OCI-LY7 (cell line): ENCODE measurements around the gene ARHGAP45. TPM values are rescaled to one million over a fixed set of nuclear protein-coding genes. Genes with fewer than 3 reads are reported as not detected.
A peak's percentile ranks its signal among the peaks of the same experiment; 100 is the strongest.
"Not testable (repeated sequence)": the region's sequence is repeated elsewhere in the genome, so short reads cannot be mapped to it uniquely, and the experiment has no call there.

Experiments used
- BruUV-seq: library from RNA; stranded (reverse); fragments of 400-500 nt; replicated peaks from 2 replicates; lab custom pipeline; 2021; lab: Mats Ljungman, UMichigan
- CTCF ChIA-PET: fragments of 300-600 bp; sonication (Branson Sonifier 250); formaldehyde crosslinking; loops from one replicate; lab custom pipeline; 2022; ENCODE audit warnings: antibody characterized with exemption; ENCODE audit not compliant: unreplicated experiment; lab: Charles Lee
- POLR2A ChIA-PET: fragments of 300-600 bp; sonication (Branson Sonifier 250); formaldehyde crosslinking; loops from one replicate; lab custom pipeline; 2022; ENCODE audit warnings: antibody characterized with exemption; lab: Charles Lee
- DNase-seq: peaks from one replicate; pipeline ENCODE4 v3.0.0-alpha.2; 2015; ENCODE audit warnings: low spot score
- H2AFZ ChIP-seq: fragments of 200-600 bp; sonication (generic), shearing (Covaris generic); 2 replicates; pipeline ENCODE4 v1.6.1; 2014; ENCODE audit warnings: mild to moderate bottlenecking, antibody characterized with exemption, low read length, moderate library complexity
- H3K27ac ChIP-seq: fragments of 200-600 bp; sonication (generic); 2 replicates; pipeline ENCODE4 v1.5.1; 2014; ENCODE audit warnings: mixed run types, low read depth, mild to moderate bottlenecking, moderate library complexity, low read length, inconsistent platforms; ENCODE audit not compliant: poor library complexity, severe bottlenecking
- H3K36me3 ChIP-seq: fragments of 200-600 bp; sonication (generic); 2 replicates; pipeline ENCODE4 v1.6.1; 2014; ENCODE audit warnings: mild to moderate bottlenecking, antibody characterized with exemption, low read length, moderate library complexity, mixed read lengths; ENCODE audit not compliant: insufficient read depth
- H3K4me1 ChIP-seq: fragments of 200-600 bp; sonication (generic); 2 replicates; pipeline ENCODE4 v1.5.1; 2014; ENCODE audit warnings: mild to moderate bottlenecking, low read length; ENCODE audit not compliant: insufficient read depth, poor library complexity, severe bottlenecking
- H3K4me2 ChIP-seq: fragments of 200-600 bp; sonication (generic); 2 replicates; pipeline ENCODE4 v1.6.1; 2014; ENCODE audit warnings: mild to moderate bottlenecking, low read length
- H3K4me3 ChIP-seq: fragments of 200-600 bp; sonication (generic); 2 replicates; pipeline ENCODE4 v1.5.1; 2014; ENCODE audit warnings: mild to moderate bottlenecking, low read depth, low read length; ENCODE audit not compliant: poor library complexity, severe bottlenecking
- H3K79me2 ChIP-seq: fragments of 200-600 bp; sonication (generic); 2 replicates; pipeline ENCODE4 v1.6.1; 2016; ENCODE audit warnings: low read depth, mild to moderate bottlenecking, low read length, moderate library complexity, mixed read lengths; ENCODE audit not compliant: insufficient read depth
- H3K9me2 ChIP-seq: fragments of 200-600 bp; sonication (generic); 2 replicates; pipeline ENCODE4 v1.6.1; 2016; ENCODE audit warnings: mild to moderate bottlenecking, low read length, mixed read lengths; ENCODE audit not compliant: insufficient read depth
- H3K9me3 ChIP-seq: fragments of 200-600 bp; sonication (generic); 2 replicates; pipeline ENCODE4 v1.6.1; 2014; ENCODE audit warnings: mild to moderate bottlenecking, mixed run types, low read length, mixed read lengths
- H4K20me1 ChIP-seq: fragments of 200-600 bp; sonication (generic); 2 replicates; pipeline ENCODE4 v1.6.1; 2014; ENCODE audit warnings: mild to moderate bottlenecking, antibody characterized with exemption, low read length, moderate library complexity, mixed read lengths; ENCODE audit not compliant: insufficient read depth
- EZH2phosphoT487 ChIP-seq: fragments of 200-600 bp; sonication (generic); IDR thresholded peaks from 2 replicates; pipeline ENCODE4 v1.6.1; 2018; ENCODE audit warnings: low read depth, borderline replicate concordance, mild to moderate bottlenecking, mixed run types, antibody characterized with exemption, low read length, moderate library complexity, mixed read lengths
- intact Hi-C: fragments of 100-400 bp; cut with micrococcal nuclease; formaldehyde crosslinking; loops from one replicate; pipeline ENCODE4 v1.10.0; 2022; ENCODE audit not compliant: unreplicated experiment
- total RNA-seq, 2 experiments: library from RNA; depleted of rRNA in 1 of 2; stranded (reverse); fragments of >200 nt in 1 of 2; shearing (Covaris generic) in 1 of 2; gene quantifications; 2 replicates each; pipeline ENCODE4 v1.2.3, GENCODE V29; 2014 to 2022
- TF ChIP-seq, protein P1 (sequence below): fragments of 200-600 bp; sonication (generic); conservative IDR thresholded peaks from 2 replicates; pipeline ENCODE4 v1.5.1; 2014; ENCODE audit warnings: mild to moderate bottlenecking, antibody characterized with exemption, low read length, moderate library complexity, mixed read lengths

ARHGAP45 gene
- total RNA-seq, 2 experiments from 2014 or later, result 135 to 143 TPM

DNA sequence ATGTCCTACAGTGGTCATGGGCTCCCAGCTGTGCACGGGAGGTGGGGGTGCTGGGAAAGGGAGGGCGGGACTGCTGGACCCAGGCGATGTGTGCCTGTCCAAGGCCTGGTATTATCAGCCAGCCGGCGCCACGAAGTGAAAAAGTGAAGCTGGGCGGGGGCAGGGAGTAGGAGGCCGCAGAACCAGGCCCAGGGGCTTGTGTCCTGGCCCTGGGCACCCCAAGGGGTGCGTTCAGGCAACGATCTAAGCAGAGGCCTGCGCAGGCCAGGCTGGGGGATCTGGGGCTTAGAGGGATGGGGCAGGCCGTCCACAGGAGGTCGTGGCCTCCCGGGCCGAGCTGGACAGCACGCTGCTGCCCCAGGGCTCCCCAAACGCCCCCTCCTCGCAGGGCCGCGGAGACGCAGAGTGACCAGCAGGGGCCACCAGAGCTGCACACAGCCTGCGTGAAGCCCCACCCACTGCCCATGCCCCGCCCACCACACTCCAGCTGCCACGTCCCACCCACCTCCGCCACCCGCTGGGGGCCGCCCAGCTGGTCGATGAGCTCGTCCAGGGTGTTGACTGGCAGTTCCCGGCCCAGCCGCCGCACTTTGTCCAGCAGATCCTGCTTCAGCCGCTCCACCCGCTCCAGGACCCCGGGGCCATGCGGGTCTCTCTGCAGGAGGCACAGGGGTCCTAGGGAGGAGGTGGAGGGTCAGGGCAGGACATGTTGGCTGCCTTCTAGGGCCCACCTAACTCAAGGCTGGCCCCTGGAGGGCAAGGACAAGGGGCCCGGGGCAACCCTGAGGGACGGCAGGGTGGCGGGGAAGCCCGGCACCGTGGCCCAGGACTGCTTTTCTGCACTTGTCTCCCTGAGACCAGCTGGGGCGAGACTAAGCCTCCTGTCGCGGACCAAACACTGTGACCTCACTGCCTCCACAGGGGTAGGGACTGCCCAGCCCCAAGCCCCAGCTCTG is 46.3 kb downstream of the ARHGAP45 start:
- DNase-seq, result peak; percentile 86
- CTCF ChIA-PET, result interaction anchor here (0.6 to 1.0 kb wide), 8 partner anchors 9 to 79 kb away, joined by 5 to 13 read pairs (median 10); no protein-coding TSS in a partner anchor
- intact Hi-C loops, result loop anchor here (5.0 kb wide), 1 partner anchor 79 kb away; no protein-coding TSS in a partner anchor
- Histone ChIP-seq H3K9me3 (no peaks in the 10 kb centered on the region), H3K79me2 (no peaks in the 10 kb centered on the region), H3K27ac (no peak overlapping the region), H3K4me3 (no peak overlapping the region), H3K4me2 (no peak overlapping the region), H2AFZ (no peak overlapping the region), H3K9me2 (no peaks in the 10 kb centered on the region), H3K4me1 (peaks cover 4% of the 10 kb centered on the region), H3K36me3 (peaks cover 25% of the 10 kb centered on the region; the same call in 1 of the 2 replicates), H4K20me1 (no peaks in the 10 kb centered on the region)
- TF ChIP-seq EZH2phosphoT487, result no peak
- TF ChIP-seq, protein P1, sequence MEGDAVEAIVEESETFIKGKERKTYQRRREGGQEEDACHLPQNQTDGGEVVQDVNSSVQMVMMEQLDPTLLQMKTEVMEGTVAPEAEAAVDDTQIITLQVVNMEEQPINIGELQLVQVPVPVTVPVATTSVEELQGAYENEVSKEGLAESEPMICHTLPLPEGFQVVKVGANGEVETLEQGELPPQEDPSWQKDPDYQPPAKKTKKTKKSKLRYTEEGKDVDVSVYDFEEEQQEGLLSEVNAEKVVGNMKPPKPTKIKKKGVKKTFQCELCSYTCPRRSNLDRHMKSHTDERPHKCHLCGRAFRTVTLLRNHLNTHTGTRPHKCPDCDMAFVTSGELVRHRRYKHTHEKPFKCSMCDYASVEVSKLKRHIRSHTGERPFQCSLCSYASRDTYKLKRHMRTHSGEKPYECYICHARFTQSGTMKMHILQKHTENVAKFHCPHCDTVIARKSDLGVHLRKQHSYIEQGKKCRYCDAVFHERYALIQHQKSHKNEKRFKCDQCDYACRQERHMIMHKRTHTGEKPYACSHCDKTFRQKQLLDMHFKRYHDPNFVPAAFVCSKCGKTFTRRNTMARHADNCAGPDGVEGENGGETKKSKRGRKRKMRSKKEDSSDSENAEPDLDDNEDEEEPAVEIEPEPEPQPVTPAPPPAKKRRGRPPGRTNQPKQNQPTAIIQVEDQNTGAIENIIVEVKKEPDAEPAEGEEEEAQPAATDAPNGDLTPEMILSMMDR, result peak; percentile 80
- BruUV-seq, result no TSS peak
- POLR2A ChIA-PET, result interaction anchor here (0.6 kb wide), 3 partner anchors 52 to 90 kb away, joined by 3 to 4 read pairs (median 4); no protein-coding TSS in a partner anchor

- POLR2A ChIA-PET, result no interaction called here
- TF ChIP-seq EZH2phosphoT487, result no peak
- TF ChIP-seq, protein P1, result no peak
- peaks cover 4% of the 10 kb centered on the region for H3K4me1 ChIP-seq
- no peak overlapping the region for H3K4me3 ChIP-seq
- intact Hi-C loops, result loop anchor here (5.0 kb wide), 1 partner anchor 78 kb away; no protein-coding TSS in a partner anchor
- H3K4me2 ChIP-seq, result no peak overlapping the region
- CTCF ChIA-PET, result interaction anchor here (0.6 to 1.0 kb wide), 6 partner anchors 9 to 78 kb away, joined by 5 to 13 read pairs (median 10); no protein-coding TSS in a partner anchor
- H2AFZ ChIP-seq, result no peak overlapping the region
- H3K27ac ChIP-seq, result no peak overlapping the region
- no peaks in the 10 kb centered on the region for H3K79me2 ChIP-seq
- H3K9me3 ChIP-seq, result no peaks in the 10 kb centered on the region
- no peaks in the 10 kb centered on the region for H4K20me1 ChIP-seq
- BruUV-seq, result no TSS peak
- no peaks in the 10 kb centered on the region for H3K9me2 ChIP-seq
- peaks cover 21% of the 10 kb centered on the region; the same call in 1 of the 2 replicates for H3K36me3 ChIP-seq
- no peak for DNase-seq
Measured at GRCh38 chr19:1113986-1114483, 47.1 kb downstream of the ARHGAP45 start.

GRCh38 chr19:1114728-1115127 is 47.8 kb downstream of the ARHGAP45 start:
- H3K4me2 ChIP-seq, H3K4me3 ChIP-seq, H3K9me3 ChIP-seq, H4K20me1 ChIP-seq, H3K79me2 ChIP-seq, H3K9me2 ChIP-seq, CTCF ChIA-PET, H3K4me1 ChIP-seq, H3K27ac ChIP-seq, POLR2A ChIA-PET, DNase-seq, BruUV-seq, H2AFZ ChIP-seq: not testable (repeated sequence)
- intact Hi-C loops, result loop anchor here (5.0 kb wide), 1 partner anchor 78 kb away; no protein-coding TSS in a partner anchor
- H3K36me3 ChIP-seq, result peaks cover 19% of the 10 kb centered on the region; the same call in 1 of the 2 replicates
